ENCODE measurements around the gene FANCB.

Gene FANCB

DNA sequence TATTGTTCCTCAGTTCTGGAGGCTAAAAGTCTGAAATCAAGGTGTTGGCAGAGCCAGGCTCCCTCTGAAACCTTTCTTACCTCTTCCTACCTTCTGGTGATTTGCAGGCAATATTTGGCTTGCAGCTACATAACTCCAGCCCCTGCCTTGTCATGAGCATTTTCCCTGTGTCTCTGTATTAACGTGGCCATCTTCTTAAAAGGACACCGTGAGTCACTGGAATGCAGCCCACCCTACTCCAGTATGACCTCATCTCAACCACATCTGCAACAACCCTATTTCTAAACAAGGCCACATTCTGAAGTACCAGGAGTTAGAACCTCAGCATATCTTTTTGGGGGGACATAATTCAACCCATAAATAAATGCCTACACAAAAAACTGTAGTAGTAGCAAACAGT lies 40.7 kb downstream of the FANCB start:
- DNase-seq (ENCODE audit: low read depth in 1 of 2, low spot score in 1 of 2), result no peak
- TF ChIP-seq POLR2AphosphoS5 (IDR thresholded peaks at IDR 0.05; ENCODE audit: low read depth) (no peak), GABPA (IDR thresholded peaks at IDR 0.05; ENCODE audit: low read depth) (no peak), SPI1 (IDR thresholded peaks at IDR 0.05; ENCODE audit: borderline replicate concordance, low read depth) (no peak)
- TF ChIP-seq, protein P1, sequence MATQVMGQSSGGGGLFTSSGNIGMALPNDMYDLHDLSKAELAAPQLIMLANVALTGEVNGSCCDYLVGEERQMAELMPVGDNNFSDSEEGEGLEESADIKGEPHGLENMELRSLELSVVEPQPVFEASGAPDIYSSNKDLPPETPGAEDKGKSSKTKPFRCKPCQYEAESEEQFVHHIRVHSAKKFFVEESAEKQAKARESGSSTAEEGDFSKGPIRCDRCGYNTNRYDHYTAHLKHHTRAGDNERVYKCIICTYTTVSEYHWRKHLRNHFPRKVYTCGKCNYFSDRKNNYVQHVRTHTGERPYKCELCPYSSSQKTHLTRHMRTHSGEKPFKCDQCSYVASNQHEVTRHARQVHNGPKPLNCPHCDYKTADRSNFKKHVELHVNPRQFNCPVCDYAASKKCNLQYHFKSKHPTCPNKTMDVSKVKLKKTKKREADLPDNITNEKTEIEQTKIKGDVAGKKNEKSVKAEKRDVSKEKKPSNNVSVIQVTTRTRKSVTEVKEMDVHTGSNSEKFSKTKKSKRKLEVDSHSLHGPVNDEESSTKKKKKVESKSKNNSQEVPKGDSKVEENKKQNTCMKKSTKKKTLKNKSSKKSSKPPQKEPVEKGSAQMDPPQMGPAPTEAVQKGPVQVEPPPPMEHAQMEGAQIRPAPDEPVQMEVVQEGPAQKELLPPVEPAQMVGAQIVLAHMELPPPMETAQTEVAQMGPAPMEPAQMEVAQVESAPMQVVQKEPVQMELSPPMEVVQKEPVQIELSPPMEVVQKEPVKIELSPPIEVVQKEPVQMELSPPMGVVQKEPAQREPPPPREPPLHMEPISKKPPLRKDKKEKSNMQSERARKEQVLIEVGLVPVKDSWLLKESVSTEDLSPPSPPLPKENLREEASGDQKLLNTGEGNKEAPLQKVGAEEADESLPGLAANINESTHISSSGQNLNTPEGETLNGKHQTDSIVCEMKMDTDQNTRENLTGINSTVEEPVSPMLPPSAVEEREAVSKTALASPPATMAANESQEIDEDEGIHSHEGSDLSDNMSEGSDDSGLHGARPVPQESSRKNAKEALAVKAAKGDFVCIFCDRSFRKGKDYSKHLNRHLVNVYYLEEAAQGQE (IDR thresholded peaks at IDR 0.05; ENCODE audit: insufficient replicate concordance, low read depth), result no peak
- TF ChIP-seq, protein P2, sequence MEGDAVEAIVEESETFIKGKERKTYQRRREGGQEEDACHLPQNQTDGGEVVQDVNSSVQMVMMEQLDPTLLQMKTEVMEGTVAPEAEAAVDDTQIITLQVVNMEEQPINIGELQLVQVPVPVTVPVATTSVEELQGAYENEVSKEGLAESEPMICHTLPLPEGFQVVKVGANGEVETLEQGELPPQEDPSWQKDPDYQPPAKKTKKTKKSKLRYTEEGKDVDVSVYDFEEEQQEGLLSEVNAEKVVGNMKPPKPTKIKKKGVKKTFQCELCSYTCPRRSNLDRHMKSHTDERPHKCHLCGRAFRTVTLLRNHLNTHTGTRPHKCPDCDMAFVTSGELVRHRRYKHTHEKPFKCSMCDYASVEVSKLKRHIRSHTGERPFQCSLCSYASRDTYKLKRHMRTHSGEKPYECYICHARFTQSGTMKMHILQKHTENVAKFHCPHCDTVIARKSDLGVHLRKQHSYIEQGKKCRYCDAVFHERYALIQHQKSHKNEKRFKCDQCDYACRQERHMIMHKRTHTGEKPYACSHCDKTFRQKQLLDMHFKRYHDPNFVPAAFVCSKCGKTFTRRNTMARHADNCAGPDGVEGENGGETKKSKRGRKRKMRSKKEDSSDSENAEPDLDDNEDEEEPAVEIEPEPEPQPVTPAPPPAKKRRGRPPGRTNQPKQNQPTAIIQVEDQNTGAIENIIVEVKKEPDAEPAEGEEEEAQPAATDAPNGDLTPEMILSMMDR (IDR thresholded peaks at IDR 0.05; ENCODE audit: insufficient read depth, low read length), result no peak

DNA sequence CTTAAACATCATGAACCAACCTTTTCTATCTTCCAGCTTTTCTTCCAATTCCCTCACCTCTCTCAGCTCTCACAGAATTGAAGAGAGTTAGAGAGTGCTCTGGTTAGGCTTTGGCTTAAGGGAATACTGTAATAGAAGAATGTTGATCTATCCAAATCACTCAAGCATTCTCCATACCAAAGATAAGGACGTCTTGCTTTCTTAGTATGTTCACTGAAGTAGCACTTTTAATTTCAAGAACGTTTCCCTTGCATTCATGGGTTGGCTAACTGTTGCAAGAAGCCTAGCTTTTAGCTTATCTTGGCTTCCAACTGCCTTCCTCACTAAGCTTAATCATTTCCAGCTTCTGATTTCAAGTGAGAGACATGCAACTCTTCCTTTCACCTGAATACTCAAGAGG lies 43.2 kb downstream of the FANCB start:
- no peak overlapping the region for H3K27ac ChIP-seq (replicated peaks)
- TF ChIP-seq, protein P1 (IDR thresholded peaks at IDR 0.05; ENCODE audit: insufficient replicate concordance, low read depth), result no peak
- no peak for TF ChIP-seq SPI1 (IDR thresholded peaks at IDR 0.05; ENCODE audit: borderline replicate concordance, low read depth)
- TF ChIP-seq GABPA (IDR thresholded peaks at IDR 0.05; ENCODE audit: low read depth), result no peak
- TF ChIP-seq POLR2AphosphoS5 (IDR thresholded peaks at IDR 0.05; ENCODE audit: low read depth), result no peak
- TF ChIP-seq, protein P2 (IDR thresholded peaks at IDR 0.05; ENCODE audit: insufficient read depth, low read length), result no peak
- DNase-seq (ENCODE audit: low read depth in 1 of 2, low spot score in 1 of 2), result no peak
- no peak overlapping the region for H3K4me3 ChIP-seq (replicated peaks; ENCODE audit: insufficient read depth, low read length)
- no peaks in the 10 kb centered on the region for H3K27me3 ChIP-seq (ENCODE audit: insufficient read depth, poor library complexity, severe bottlenecking)

More for the DNA sequence above, 40.7 kb downstream of the FANCB start:
- H3K27me3 ChIP-seq (ENCODE audit: insufficient read depth, poor library complexity, severe bottlenecking), result no peaks in the 10 kb centered on the region
- H3K27ac ChIP-seq (replicated peaks), result no peak overlapping the region
- H3K4me3 ChIP-seq (replicated peaks; ENCODE audit: insufficient read depth, low read length), result no peak overlapping the region

DNA sequence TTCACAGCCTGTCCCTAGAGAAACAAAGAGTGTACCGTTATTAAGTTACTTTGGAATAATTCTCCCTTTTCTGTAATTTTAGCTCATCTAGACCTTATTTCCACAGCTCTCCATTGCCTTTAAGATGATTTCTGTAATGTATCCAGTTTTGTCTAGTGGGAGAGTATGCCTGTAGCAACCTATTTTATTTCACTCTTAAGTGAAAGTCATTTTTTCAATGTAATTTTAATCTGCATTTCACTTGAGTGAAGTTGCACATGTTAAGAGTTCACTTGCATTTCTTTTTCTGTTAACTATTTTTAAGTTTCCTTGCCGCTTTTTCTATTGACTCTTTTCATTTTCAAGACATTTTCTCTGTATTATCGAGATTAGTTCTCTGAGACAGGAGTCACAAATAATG lies 46.5 kb downstream of the FANCB start:
- no peak overlapping the region for H3K27ac ChIP-seq (replicated peaks)
- no peak for DNase-seq (ENCODE audit: low read depth in 1 of 2, low spot score in 1 of 2)
- TF ChIP-seq GABPA (IDR thresholded peaks at IDR 0.05; ENCODE audit: low read depth) (no peak), POLR2AphosphoS5 (IDR thresholded peaks at IDR 0.05; ENCODE audit: low read depth) (no peak), SPI1 (IDR thresholded peaks at IDR 0.05; ENCODE audit: borderline replicate concordance, low read depth) (no peak)
- TF ChIP-seq, protein P1 (IDR thresholded peaks at IDR 0.05; ENCODE audit: insufficient replicate concordance, low read depth), result no peak
- TF ChIP-seq, protein P2 (IDR thresholded peaks at IDR 0.05; ENCODE audit: insufficient read depth, low read length), result no peak
- H3K27me3 ChIP-seq (ENCODE audit: insufficient read depth, poor library complexity, severe bottlenecking), result no peaks in the 10 kb centered on the region
- H3K4me3 ChIP-seq (replicated peaks; ENCODE audit: insufficient read depth, low read length), result no peak overlapping the region
